IPS-20b (cell line): ENCODE data around the gene RNF11.

Source experiments
- H3K27ac ChIP-seq: one replicate; pipeline ENCODE4 v1.5.1; 2013; ENCODE audit warnings: low read length
- H3K27me3 ChIP-seq: 2 replicates; pipeline ENCODE4 v1.6.1; 2013; ENCODE audit warnings: mild to moderate bottlenecking, low read length, inconsistent platforms; ENCODE audit not compliant: insufficient read depth
- H3K36me3 ChIP-seq: 2 replicates; pipeline ENCODE4 v1.6.1; 2013; ENCODE audit warnings: low read depth, mild to moderate bottlenecking, inconsistent platforms, low read length, moderate library complexity; ENCODE audit not compliant: insufficient read depth
- H3K4me1 ChIP-seq: 2 replicates; pipeline ENCODE4 v1.6.1; 2013; ENCODE audit warnings: mild to moderate bottlenecking, control low read depth, inconsistent platforms, low read length, moderate library complexity; ENCODE audit not compliant: insufficient read depth
- H3K4me3 ChIP-seq: 2 replicates; pipeline ENCODE4 v1.5.1; 2013; ENCODE audit warnings: mild to moderate bottlenecking, low read length, inconsistent platforms
- H3K9ac ChIP-seq: 2 replicates; pipeline ENCODE4 v1.6.1; 2013; ENCODE audit warnings: low read depth, mild to moderate bottlenecking, inconsistent platforms, low read length, moderate library complexity
- H3K9me3 ChIP-seq: 2 replicates; pipeline ENCODE4 v1.6.1; 2013; ENCODE audit warnings: mild to moderate bottlenecking, low read depth, low read length, inconsistent platforms; ENCODE audit not compliant: insufficient read depth

The RNF11 gene

DNA sequence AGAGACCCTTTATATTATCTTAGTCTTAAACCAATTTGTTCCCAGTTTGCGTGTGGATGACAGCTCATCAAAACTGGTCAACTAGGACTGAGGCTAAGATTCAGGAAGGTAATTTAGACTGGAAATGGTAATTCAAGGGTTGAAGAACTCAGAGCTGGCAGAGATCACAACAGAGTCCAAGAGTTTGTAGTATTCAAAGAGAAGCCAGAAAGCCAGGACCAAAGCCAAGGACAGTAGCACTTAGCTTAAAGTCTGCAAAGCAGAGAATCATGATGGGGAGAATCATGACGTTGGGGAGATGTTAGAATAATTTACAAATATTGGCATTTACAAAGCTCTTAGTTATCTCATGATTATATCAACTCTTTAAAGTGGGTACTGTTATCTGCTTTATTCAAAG lies 32.6 kb downstream of the RNF11 start:
- H3K4me3 ChIP-seq, result no peak overlapping the region
- H3K4me1 ChIP-seq, result no peaks in the 10 kb centered on the region; the same call in 1 of the 2 replicates
- H3K9me3 ChIP-seq, result no peaks in the 10 kb centered on the region
- H3K9ac ChIP-seq, result no peak overlapping the region
- peaks cover 27% of the 10 kb centered on the region for H3K36me3 ChIP-seq
- H3K27ac ChIP-seq, result no peak overlapping the region
- H3K27me3 ChIP-seq, result no peaks in the 10 kb centered on the region

DNA sequence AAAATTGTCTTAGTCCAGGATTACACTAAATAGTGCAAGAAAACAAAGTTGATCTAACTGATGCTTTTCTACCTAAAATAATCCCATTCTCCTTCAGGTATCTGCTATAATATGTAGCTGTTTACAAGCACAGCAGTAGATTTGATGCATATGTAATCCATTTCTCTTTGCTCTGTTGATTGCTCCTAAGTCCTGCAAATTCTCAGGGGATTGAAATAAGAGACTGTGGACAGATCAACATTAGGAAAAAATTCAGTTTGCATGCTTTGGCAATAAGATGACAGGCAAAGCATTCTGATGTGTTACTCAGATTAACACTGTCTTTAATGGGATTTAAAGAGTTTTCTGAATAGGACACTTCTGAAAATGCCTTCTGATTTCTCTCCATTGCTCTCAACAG lies 34.7 kb downstream of the RNF11 start:
- Histone ChIP-seq H3K9ac (no peak overlapping the region), H3K27me3 (no peaks in the 10 kb centered on the region), H3K27ac (no peak overlapping the region), H3K4me1 (no peaks in the 10 kb centered on the region; the same call in 1 of the 2 replicates), H3K9me3 (no peaks in the 10 kb centered on the region), H3K36me3 (peaks cover 27% of the 10 kb centered on the region), H3K4me3 (no peak overlapping the region)

DNA sequence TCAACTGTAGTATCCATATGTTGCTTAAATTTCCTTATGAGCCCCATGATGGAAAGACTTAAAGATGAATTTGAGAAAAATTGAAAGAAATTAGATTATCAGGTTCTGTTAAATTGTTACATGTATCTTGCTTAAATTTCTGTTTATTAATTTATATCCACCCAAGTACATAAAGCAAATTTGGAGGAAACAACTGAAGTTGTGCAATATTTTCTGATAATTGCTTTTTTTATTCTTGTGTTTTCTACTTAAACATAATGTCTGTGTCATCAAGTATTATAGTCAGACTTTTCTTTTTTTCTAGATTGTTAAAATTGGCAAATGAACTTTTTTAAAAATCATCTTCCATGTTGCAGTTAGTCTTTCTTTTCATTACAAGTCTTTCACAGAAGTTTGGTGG lies 36.8 kb downstream of the RNF11 start:
- no peaks in the 10 kb centered on the region for H3K9me3 ChIP-seq
- H3K27ac ChIP-seq, result no peak overlapping the region
- H3K4me1 ChIP-seq, result no peaks in the 10 kb centered on the region
- no peak overlapping the region for H3K9ac ChIP-seq
- no peak overlapping the region for H3K4me3 ChIP-seq
- H3K27me3 ChIP-seq, result no peaks in the 10 kb centered on the region
- H3K36me3 ChIP-seq, result peaks cover 27% of the 10 kb centered on the region

DNA sequence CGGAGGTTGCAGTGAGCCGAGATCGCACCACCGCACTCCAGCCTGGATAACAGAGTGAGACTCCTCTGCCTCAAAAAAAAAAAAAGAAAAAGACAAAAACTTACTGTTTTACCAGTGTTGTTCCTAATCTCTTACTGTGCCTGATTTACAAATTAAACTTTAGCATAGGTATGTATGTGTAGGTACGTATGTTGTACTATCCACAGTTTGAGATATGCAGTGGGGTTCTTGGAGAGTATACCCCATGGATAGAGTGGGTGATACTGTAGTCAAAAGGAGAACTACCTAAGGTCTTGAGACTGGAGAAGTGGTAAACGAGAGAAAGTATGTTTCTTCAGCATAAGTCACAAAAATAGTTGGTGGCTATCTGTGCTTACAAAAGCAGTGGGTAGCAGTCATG lies 38.6 kb downstream of the RNF11 start:
- Histone ChIP-seq H3K27me3 (no peaks in the 10 kb centered on the region), H3K27ac (no peak overlapping the region), H3K4me1 (no peaks in the 10 kb centered on the region), H3K9me3 (no peaks in the 10 kb centered on the region), H3K4me3 (no peak overlapping the region), H3K9ac (no peak overlapping the region), H3K36me3 (peaks cover 27% of the 10 kb centered on the region)

DNA sequence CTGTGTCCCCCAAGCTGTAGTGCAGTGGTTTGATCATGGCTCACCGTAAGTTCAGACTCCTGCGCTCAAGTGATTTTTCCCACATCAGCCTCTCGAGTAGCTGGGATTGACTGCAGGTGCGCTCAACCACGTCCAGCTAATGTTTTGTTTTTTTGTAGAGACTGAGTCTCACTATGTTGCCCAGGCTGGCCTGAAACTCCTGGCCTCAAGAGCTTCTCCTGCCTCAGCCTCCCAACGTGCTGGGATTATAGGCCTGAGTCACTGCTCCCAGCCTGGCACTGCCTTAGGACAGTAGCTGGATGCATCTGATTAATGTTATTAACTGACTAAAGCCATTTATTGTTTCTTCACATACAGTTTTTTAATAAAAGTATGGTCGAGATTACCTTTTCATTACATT lies 40.2 kb downstream of the RNF11 start:
- no peak overlapping the region for H3K27ac ChIP-seq
- H3K36me3 ChIP-seq, result peaks cover 12% of the 10 kb centered on the region
- no peak overlapping the region for H3K4me3 ChIP-seq
- no peaks in the 10 kb centered on the region for H3K27me3 ChIP-seq
- H3K4me1 ChIP-seq, result no peaks in the 10 kb centered on the region
- H3K9ac ChIP-seq, result no peak overlapping the region
- no peaks in the 10 kb centered on the region for H3K9me3 ChIP-seq

GRCh38 chr1:51280321-51280978 lies 44.4 kb downstream of the RNF11 start:
- Histone ChIP-seq H3K4me1 (no peaks in the 10 kb centered on the region), H3K27me3 (no peaks in the 10 kb centered on the region), H3K9ac (no peak overlapping the region), H3K27ac (no peak overlapping the region), H3K36me3 (no peaks in the 10 kb centered on the region), H3K9me3 (no peaks in the 10 kb centered on the region), H3K4me3 (no peak overlapping the region)

DNA sequence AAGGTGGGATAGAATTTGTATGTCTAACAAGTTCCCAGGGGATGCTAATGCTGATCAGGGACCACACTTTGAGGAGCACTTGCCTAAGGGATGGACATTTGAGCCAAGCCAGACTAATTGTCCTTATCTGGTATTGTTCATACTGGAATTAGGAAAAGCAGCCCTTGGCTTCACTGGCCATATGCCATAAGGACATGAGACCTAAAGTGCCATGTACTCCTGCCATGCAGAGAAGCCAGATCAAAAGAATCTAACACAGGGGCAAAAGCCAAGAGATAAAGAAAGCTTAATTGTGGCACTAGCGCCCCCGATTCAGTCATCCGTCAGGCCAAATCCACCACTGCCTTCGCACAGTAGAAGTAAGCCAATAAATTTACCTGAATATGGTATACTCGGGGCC lies 45.7 kb downstream of the RNF11 start:
- Histone ChIP-seq H3K4me1 (no peaks in the 10 kb centered on the region), H3K27me3 (no peaks in the 10 kb centered on the region)

GRCh38 chr1:51282605-51283004 lies 46.5 kb downstream of the RNF11 start:
- H3K36me3 ChIP-seq, result no peaks in the 10 kb centered on the region
- no peaks in the 10 kb centered on the region for H3K9me3 ChIP-seq
- no peaks in the 10 kb centered on the region for H3K4me1 ChIP-seq
- H3K9ac ChIP-seq, result no peak overlapping the region
- no peaks in the 10 kb centered on the region for H3K27me3 ChIP-seq
- no peak overlapping the region for H3K4me3 ChIP-seq
- no peak overlapping the region for H3K27ac ChIP-seq

More for the DNA sequence above, 45.7 kb downstream of the RNF11 start:
- no peaks in the 10 kb centered on the region for H3K9me3 ChIP-seq
- H3K9ac ChIP-seq, result no peak overlapping the region
- no peak overlapping the region for H3K4me3 ChIP-seq
- H3K27ac ChIP-seq, result no peak overlapping the region
- no peaks in the 10 kb centered on the region for H3K36me3 ChIP-seq

- Histone ChIP-seq H3K9me3 (no peaks in the 10 kb centered on the region), H3K9ac (no peak overlapping the region), H3K4me3 (no peak overlapping the region), H3K27me3 (no peaks in the 10 kb centered on the region), H3K36me3 (no peaks in the 10 kb centered on the region), H3K27ac (no peak overlapping the region), H3K4me1 (no peaks in the 10 kb centered on the region)
Observed at GRCh38 chr1:51283979-51284378, 47.9 kb downstream of the RNF11 start.

DNA sequence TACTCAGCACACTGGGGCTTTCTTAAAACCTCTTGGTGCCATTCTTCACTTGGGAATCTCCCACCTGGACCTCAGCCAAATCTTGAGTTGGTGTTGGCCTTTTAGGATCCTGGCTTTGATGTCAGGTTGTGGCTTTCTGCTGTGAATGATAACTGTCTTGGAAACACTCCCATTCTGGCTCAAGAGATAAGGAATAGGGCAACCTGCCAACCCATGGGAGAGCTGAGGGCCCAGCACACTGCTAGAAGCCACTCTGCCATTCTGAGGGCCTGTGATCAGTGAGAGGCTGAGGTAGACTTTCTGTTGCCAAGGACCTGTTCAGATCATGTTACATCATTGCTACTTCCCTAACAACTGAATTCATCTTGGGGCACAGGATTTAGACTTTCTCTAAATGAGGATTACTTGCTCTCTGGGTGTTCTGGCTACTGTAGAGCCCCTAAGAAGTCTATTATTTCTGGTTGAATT lies 48.4 kb downstream of the RNF11 start:
- no peaks in the 10 kb centered on the region for H3K27me3 ChIP-seq
- H3K9ac ChIP-seq, result no peak overlapping the region
- H3K4me1 ChIP-seq, result no peaks in the 10 kb centered on the region
- no peaks in the 10 kb centered on the region for H3K36me3 ChIP-seq
- no peaks in the 10 kb centered on the region for H3K9me3 ChIP-seq
- H3K4me3 ChIP-seq, result no peak overlapping the region
- H3K27ac ChIP-seq, result no peak overlapping the region

GRCh38 chr1:51285055-51285454 lies 49.0 kb downstream of the RNF11 start:
- no peaks in the 10 kb centered on the region for H3K36me3 ChIP-seq
- H3K9ac ChIP-seq, result no peak overlapping the region
- no peaks in the 10 kb centered on the region for H3K4me1 ChIP-seq
- no peaks in the 10 kb centered on the region for H3K27me3 ChIP-seq
- no peak overlapping the region for H3K27ac ChIP-seq
- H3K4me3 ChIP-seq, result no peak overlapping the region
- H3K9me3 ChIP-seq, result no peaks in the 10 kb centered on the region

- Histone ChIP-seq H3K4me1 (no peaks in the 10 kb centered on the region), H3K4me3 (no peak overlapping the region), H3K9me3 (no peaks in the 10 kb centered on the region), H3K27ac (no peak overlapping the region), H3K27me3 (no peaks in the 10 kb centered on the region), H3K36me3 (no peaks in the 10 kb centered on the region), H3K9ac (no peak overlapping the region)
Observed at GRCh38 chr1:51287966-51288365, 51.9 kb downstream of the RNF11 start.
